RKO (cell line): ENCODE data around the gene VWA8.
"Not testable (repeated sequence)": the region's sequence is repeated elsewhere in the genome, so short reads cannot be mapped to it uniquely, and the experiment has no call there.

Experiments
- DNase-seq: peaks from one replicate; pipeline ENCODE4 v3.0.0-alpha.2; 2016; ENCODE audit warnings: low spot score

Gene VWA8

GRCh38 chr13:41580345-41580744 lies 380.6 kb downstream of the VWA8 start:
- DNase-seq: no peak

DNA sequence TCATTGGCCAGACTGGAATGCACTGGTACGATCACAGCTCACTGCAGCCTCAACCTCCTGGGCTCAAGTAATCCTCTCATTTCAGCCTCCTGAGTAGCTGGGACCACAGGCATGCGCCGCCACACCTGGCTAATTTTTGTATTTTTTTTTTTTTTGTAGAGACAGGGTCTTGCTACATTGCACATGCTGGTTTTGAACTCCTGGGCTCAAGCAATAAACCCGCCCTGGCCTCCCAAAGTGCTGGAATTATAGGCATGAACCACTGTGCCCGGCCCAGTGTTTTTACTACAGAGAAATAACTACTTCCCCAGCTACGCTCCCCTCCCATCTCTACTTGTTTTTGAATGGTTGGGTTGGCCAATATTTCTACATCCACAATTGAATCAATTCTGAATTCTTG lies 381.0 kb downstream of the VWA8 start:
- DNase-seq: no peak

- DNase-seq: no peak
Measured at GRCh38 chr13:41579168-41579567, 381.7 kb downstream of the VWA8 start.

- DNase-seq: no peak
Measured at GRCh38 chr13:41578371-41578770, 382.5 kb downstream of the VWA8 start.

GRCh38 chr13:41577436-41577835 lies 383.5 kb downstream of the VWA8 start:
- no peak for DNase-seq

DNA sequence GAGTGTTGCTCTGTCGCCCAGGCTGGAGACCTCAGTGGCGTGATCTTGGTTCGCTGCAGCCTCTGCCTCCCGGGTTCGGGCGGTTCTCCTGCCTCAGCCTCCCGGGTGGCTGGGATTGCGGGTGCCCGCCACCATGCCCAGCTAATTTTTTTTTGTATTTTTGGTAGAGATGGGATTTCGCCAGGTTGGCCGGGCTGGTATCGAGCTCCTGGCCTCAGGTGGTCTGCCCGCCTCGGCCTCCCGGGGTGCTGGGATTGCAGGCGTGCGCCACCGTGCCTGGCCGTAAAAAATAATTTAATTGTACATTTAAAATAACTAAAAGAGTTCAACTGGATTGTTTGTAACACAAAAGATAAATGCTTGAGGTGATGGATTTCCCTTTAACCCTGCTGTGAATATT lies 387.3 kb downstream of the VWA8 start:
- DNase-seq: not testable (repeated sequence)

- DNase-seq: not testable (repeated sequence)
Measured at GRCh38 chr13:41571817-41572340, 389.0 kb downstream of the VWA8 start.

GRCh38 chr13:41568972-41569351 lies 391.9 kb downstream of the VWA8 start:
- DNase-seq: no peak

GRCh38 chr13:41568143-41568971 lies 392.6 kb downstream of the VWA8 start:
- DNase-seq: no peak

DNA sequence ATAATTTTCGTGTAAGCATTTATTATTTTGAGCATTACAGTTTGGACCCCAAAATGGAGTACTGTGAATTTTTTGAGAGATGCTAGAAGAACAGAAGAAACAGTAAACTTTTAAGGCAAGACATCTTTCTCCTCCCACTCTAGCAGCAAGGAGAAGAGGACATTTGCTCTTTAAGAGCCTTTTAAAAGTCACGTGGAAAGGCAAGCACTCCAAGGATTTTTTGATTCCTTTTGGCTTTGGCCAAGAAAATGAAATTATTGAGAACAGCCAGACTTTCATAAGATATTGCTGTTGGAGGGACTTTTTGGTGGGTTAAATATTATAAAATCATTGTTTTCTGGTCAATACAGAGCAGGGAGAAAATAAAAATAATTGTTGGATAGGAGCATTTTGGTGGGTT lies 393.5 kb downstream of the VWA8 start:
- DNase-seq: no peak

DNA sequence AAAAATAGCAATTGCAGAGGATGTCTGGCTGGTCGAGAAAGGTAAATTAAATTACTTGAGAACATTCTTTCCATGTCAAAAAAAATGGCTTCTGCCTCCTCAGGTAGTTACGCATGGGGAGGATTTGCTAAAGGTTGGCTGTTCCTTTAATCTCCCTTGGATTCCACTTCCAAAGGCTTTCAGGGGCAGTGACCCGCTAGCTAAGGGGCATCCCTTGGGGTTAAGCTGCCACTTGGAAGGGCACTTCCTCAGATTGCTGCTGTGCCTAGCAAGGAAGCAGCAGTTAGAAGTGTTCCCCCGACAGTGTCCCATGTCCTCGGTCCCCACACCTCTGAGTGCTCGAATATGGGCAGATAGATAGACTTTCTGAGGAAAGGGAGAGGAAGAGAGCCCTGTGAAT lies 395.1 kb downstream of the VWA8 start:
- no peak for DNase-seq

DNA sequence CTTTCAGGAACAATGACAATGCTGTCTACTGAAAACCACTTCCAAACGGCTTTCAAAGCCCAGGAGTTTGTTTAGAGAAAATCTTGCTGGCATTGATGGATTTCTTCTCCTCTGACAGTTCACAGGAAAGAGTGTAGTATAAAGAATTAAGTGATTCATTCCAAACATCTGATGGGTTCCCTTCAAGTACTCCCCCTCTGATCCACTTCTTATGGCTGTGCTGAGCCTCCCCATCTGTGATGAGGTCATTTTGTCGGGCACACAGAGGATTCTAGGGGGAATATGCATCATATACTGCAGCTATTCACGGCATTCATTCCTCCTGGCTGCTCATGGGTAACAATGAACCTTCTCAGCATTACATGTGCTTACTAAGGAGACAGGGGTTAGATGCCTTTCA lies 395.7 kb downstream of the VWA8 start:
- peak; percentile 16 for DNase-seq

- no peak for DNase-seq
Measured at GRCh38 chr13:41563984-41564365, 396.9 kb downstream of the VWA8 start.

GRCh38 chr13:41563341-41563983 lies 397.4 kb downstream of the VWA8 start:
- DNase-seq: no peak

- DNase-seq: no peak
Measured at GRCh38 chr13:41562541-41563178, 398.2 kb downstream of the VWA8 start.

- no peak for DNase-seq
Measured at GRCh38 chr13:41562083-41562482, 398.8 kb downstream of the VWA8 start.

- DNase-seq: no peak
Measured at GRCh38 chr13:41561170-41561569, 399.7 kb downstream of the VWA8 start.

GRCh38 chr13:41558781-41559560 lies 401.9 kb downstream of the VWA8 start:
- DNase-seq: no peak

DNA sequence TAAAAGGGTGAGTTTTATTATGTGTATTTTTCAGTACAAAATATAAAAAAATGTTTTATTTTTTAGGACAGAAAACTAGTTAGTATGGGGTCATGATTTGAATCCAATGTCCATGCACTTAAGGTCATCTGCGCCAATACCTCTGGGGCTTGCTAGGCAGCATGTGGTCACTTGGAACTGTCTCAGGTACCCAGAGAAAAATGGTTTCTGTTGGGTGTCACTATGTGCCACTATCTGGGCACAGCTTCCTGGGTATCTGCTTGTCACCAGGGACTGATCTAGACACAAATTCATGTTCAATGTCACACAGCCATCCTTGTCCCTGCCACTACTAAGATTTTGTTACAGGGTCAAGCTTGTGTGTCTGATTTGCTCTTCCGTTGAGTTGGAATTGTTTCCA lies 403.2 kb downstream of the VWA8 start:
- no peak for DNase-seq

DNA sequence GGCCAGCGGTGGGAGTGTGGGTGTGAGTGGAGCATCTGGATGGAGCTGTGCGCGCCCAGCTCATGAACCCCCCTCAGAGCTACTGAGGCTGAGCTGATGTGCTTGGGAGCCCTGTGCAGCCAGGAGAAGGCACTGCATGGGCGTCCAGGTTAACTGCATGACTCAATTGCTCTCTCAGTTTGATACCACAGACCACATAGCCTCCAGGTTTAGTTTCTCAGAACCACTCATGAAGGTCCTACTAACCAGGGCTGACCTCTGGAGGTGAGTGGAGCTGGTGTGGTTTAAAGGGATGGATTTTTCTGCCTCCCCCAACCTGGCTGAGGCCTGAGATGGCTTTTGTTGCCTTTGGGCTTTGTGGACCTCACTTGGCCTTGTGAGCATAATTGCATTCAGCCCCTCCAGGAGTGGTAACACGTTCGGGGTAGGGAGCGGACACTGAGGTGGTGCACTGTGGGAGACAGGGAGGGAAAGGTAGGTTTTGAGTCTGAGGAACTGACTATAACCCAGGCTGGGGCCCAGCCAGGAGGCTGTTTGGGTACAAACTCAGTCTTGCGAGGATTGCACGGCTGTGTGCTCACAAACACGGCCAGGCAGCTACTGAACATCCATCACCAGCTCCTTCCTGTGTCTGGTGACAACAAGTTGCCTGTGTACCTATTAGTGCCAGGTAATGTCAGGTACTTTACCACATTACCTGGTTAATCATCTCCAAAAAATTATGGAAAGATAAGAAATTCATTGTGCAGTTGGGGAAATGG lies 406.1 kb downstream of the VWA8 start:
- no peak for DNase-seq

DNA sequence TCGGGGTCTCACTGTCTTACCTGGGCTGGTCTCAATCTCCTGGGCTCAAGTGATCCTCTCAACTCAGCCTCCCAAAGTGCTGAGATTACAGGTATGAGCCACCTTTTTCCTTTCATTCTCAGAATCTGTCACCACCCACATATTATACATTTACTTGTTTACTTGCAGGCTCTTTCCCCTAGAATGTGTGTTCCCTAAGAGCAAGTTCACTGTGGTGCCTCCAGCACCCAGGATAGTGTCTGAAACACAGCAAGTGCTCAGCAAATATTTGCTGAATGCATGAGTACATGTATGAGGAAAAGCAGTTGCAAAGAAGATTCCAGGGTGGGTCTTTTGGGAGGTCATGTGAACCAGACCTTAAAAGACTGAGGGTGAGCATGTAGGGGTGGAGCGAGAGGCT lies 406.7 kb downstream of the VWA8 start:
- DNase-seq: no peak
